Spleen (tissue), 11 donors: Measurements from ENCODE around the gene ZNF283. TPM values are rescaled to one million over a fixed set of nuclear protein-coding genes. Genes with fewer than 3 reads are reported as not detected.
A peak's percentile ranks its signal among the peaks of the same experiment; 100 is the strongest.
"Not testable (repeated sequence)": the region's sequence is repeated elsewhere in the genome, so short reads cannot be mapped to it uniquely, and the experiment has no call there.

Experiments
- DNase-seq: peaks from one replicate; pipeline ENCODE4 v3.0.0-alpha.2; 2020
- H3K27ac ChIP-seq, 8 donors: fragments of 200-600 bp; sonication (generic) in 7 of 8; 1 replicate in 4 of 8; 2 replicates in 4 of 8; pipeline versions ENCODE4 v1.5.0 to v1.8.0; 2016 to 2021; ENCODE audit warnings: inconsistent platforms in 4 of 8, mild to moderate bottlenecking in 4 of 8, moderate library complexity in 1 of 8
- H3K27me3 ChIP-seq, 7 donors: fragments of 200-600 bp; sonication (generic) in 6 of 7; replicated peaks in 1 of 7; 1 replicate in 4 of 7; 2 replicates in 3 of 7; pipeline versions ENCODE4 v1.5.0 to v1.8.0; 2016 to 2021; ENCODE audit warnings: inconsistent platforms in 3 of 7, mild to moderate bottlenecking in 1 of 7
- H3K36me3 ChIP-seq, 6 donors: fragments of 200-600 bp; sonication (generic) in 5 of 6; 1 replicate in 4 of 6; 2 replicates in 2 of 6; pipeline versions ENCODE4 v1.5.0 to v1.8.0; 2016 to 2021; ENCODE audit warnings: inconsistent platforms in 2 of 6
- H3K4me1 ChIP-seq, 6 donors: fragments of 200-600 bp; sonication (generic) in 5 of 6; 1 replicate in 3 of 6; 2 replicates in 3 of 6; pipeline versions ENCODE4 v1.5.0 to v1.8.0; 2016 to 2021; ENCODE audit warnings: inconsistent platforms in 3 of 6
- H3K4me3 ChIP-seq, 8 donors: fragments of 200-600 bp; sonication (generic) in 7 of 8; 1 replicate in 4 of 8; 2 replicates in 4 of 8; pipeline versions ENCODE4 v1.5.0 to v1.8.0; 2016 to 2021; ENCODE audit warnings: inconsistent platforms in 4 of 8, mild to moderate bottlenecking in 4 of 8, moderate library complexity in 2 of 8
- H3K9me3 ChIP-seq, 8 donors: fragments of 200-600 bp; sonication (generic) in 7 of 8; 1 replicate in 4 of 8; 2 replicates in 4 of 8; pipeline versions ENCODE4 v1.5.0 to v1.8.0; 2016 to 2021; ENCODE audit warnings: inconsistent platforms in 4 of 8
- POLR2A ChIP-seq, 3 donors: fragments of 450-650 bp; IDR thresholded peaks; one replicate each; pipeline ENCODE4 v1.5.1; 2017; ENCODE audit warnings: antibody characterized with exemption in 3 of 3, mild to moderate bottlenecking in 1 of 3
- POLR2AphosphoS5 ChIP-seq, 3 donors: sonication (generic); formaldehyde crosslinking; IDR thresholded peaks; one replicate each; pipeline ENCODE4 v1.5.1; 2017; ENCODE audit warnings: antibody characterized with exemption in 3 of 3
- WGBS, 5 donors: extraction: QIAGEN DNeasy Blood & Tissue Kit in 3 of 5; methylation state at CpG; one replicate each; pipeline versions ENCODE4 v1.1.5 to v1.1.7; 2013 to 2018; 5-methylcytosine and 5-hydroxymethylcytosine counted together
- intact Hi-C: fragments of 100-400 bp; cut with DNase I; formaldehyde crosslinking; loops from one replicate; pipeline ENCODE4 v1.15.0; 2023; ENCODE audit warnings: low total_unique reads
- polyA plus RNA-seq, 3 donors: library from polyadenylated mRNA; stranded (reverse); fragments of 200-250 nt; gene quantifications; one replicate each; pipeline ENCODE4 v1.2.1, GENCODE V29; 2013
- total RNA-seq, 7 donors: library from RNA; depleted of rRNA in 3 of 7; stranded (reverse); fragments of >200 nt in 3 of 7; fragmentation: NEBNext Ultra II Directional in 4 of 7; extraction: Animal tissue kit (Norgen Biotek cat#: 25700) in 4 of 7; gene quantifications; one replicate each; pipeline versions ENCODE4 v1.1.0 to v1.2.1, GENCODE V29; 2016 to 2021
- TF ChIP-seq, protein P1 (sequence below), 11 experiments: fragments of 200-600 bp in 7 of 11; fragments of 450-650 bp in 4 of 11; sonication (generic) in 4 of 11; IDR thresholded peaks in 8 of 11; conservative IDR thresholded peaks in 3 of 11; 1 replicate in 7 of 11; 2 replicates in 4 of 11; pipeline versions ENCODE4 v1.4.0 to v1.8.0; 2016 to 2021; ENCODE audit warnings: antibody characterized with exemption in 11 of 11, inconsistent platforms in 4 of 11, mild to moderate bottlenecking in 1 of 11
- donor health status: healthy with polysubstance abuse.
- donor health status: DM: no; HTN: no; CAD: no; lungs with moderate emphysema.
- donor health status: DM: no; HTN: no; CAD: no.
- donor health status: Bipolar disorder and iron deficiency.
- donor health status: healthy.
- donor health status: DM: no; HTN: no; CAD: no.
- donor health status: DM: yes; HTN: yes; CAD: no.

The ZNF283 gene
- total and polyA plus RNA-seq, 10 donors, result 1.1 to 15.6 (median 10.6) TPM

DNA sequence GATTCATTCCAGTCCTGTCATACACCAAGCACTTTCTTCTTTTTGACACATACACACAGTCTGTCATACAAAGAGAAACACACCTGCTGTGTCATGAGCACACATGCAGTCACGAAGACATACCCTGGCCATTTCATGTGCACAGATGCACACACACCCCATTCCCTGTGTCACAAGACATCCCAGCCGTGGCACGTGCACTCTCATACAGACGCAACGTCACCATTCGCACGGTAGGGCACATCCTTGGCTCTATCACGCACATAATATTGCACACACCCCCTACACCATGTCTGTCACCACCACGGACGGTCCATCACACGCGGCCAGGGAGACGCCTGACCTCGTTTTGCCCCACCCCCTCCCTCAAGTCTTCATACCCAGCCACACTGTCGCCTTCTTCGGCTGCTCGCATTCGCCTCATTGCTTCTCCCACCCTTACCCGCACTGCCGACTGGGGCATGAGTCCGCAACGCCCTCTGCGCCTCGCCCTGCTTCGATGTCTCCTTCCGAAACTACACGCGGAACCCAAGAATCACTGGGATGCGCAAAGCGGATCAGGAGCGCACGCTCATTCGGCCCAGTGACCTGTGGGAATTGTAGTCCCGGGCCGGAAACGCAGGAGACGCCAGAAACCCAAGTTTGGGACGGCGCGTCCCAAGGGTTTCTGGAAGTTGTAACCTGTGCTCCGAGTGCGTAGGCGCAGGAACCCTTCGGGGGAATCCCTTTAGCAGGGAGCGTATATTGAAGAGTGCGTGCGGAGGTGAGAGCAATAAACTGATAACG, 6.8 kb upstream of the ZNF283 start:
- 16 to 28% (median 19%) methylated on average over 47 to 48 of the region's 48 CpGs for WGBS, 5 donors
- Histone ChIP-seq H3K4me1 (peaks cover 0 to 13% (median 0%) of the 10 kb centered on the region in 6 donors), H3K4me3 (peak overlapping the region; percentile 14 to 64 (median 40)), H3K27me3 (peaks cover 0 to 28% (median 6%) of the 10 kb centered on the region in 7 donors), H3K36me3 (no peaks in the 10 kb centered on the region), H3K9me3 (peaks cover 0 to 7% (median 0%) of the 10 kb centered on the region in 8 donors), H3K27ac (no peak overlapping the region)
- intact Hi-C loops, result no loop called here
- TF ChIP-seq, protein P1, sequence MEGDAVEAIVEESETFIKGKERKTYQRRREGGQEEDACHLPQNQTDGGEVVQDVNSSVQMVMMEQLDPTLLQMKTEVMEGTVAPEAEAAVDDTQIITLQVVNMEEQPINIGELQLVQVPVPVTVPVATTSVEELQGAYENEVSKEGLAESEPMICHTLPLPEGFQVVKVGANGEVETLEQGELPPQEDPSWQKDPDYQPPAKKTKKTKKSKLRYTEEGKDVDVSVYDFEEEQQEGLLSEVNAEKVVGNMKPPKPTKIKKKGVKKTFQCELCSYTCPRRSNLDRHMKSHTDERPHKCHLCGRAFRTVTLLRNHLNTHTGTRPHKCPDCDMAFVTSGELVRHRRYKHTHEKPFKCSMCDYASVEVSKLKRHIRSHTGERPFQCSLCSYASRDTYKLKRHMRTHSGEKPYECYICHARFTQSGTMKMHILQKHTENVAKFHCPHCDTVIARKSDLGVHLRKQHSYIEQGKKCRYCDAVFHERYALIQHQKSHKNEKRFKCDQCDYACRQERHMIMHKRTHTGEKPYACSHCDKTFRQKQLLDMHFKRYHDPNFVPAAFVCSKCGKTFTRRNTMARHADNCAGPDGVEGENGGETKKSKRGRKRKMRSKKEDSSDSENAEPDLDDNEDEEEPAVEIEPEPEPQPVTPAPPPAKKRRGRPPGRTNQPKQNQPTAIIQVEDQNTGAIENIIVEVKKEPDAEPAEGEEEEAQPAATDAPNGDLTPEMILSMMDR (IDR thresholded peaks at IDR 0.05 in 8 of 11, conservative IDR thresholded peaks at IDR 0.05 in 3 of 11), result no peak
- peak in 2 of 3 donors; percentile 44 to 66 for TF ChIP-seq POLR2AphosphoS5 (IDR thresholded peaks at IDR 0.05)
- DNase-seq, result no peak

DNA sequence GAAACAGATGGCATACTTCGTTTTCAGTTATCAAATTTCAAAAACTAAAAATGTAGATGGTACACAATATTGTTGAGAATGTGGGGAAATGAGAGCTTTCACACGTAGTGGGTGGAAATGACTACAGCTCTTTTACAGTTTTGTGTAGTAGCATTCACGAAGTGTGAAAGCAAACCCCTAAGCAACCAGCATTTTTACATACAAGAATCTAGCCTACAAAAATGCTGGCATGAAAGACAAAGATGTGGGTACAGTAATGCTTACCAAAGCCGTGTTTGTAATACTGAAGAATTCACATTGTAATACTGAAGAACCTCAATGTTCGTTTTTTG, 6.3 kb upstream of the ZNF283 start:
- no peak for TF ChIP-seq POLR2A (IDR thresholded peaks at IDR 0.05)
- TF ChIP-seq, protein P1 (IDR thresholded peaks at IDR 0.05 in 8 of 11, conservative IDR thresholded peaks at IDR 0.05 in 3 of 11), result no peak
- TF ChIP-seq POLR2AphosphoS5 (IDR thresholded peaks at IDR 0.05), result no peak
- peaks cover 0 to 28% (median 6%) of the 10 kb centered on the region in 7 donors for H3K27me3 ChIP-seq
- peak overlapping the region in 7 of 8 donors; percentile 35 to 64 (median 43) for H3K4me3 ChIP-seq
- no peaks in the 10 kb centered on the region for H3K36me3 ChIP-seq
- WGBS, 5 donors, result 28 to 33% (median 31%) methylated on average over 5 of the region's 5 CpGs
- no peak for DNase-seq
- intact Hi-C loops, result no loop called here
- peaks cover 0 to 13% (median 0%) of the 10 kb centered on the region in 6 donors for H3K4me1 ChIP-seq
- no peak overlapping the region for H3K27ac ChIP-seq
- peaks cover 0 to 7% (median 0%) of the 10 kb centered on the region in 8 donors for H3K9me3 ChIP-seq

DNA sequence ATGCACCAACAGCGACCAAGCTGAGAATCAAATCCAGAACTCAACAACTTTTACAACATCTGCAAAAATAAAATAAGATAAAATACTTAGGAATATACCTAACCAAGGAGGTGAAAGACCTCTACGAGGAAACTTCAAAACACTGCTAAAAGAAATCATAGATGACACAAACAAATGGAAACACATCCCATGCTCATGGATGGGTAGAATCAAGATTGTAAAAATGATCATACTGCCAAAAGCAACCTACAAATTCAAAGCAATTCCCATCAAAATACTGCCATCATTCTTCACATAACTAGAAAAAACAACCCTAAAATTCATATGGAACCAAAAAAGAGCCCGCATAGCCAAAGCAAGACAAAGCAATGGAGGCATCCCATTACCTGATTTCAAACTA, 3.3 kb upstream of the ZNF283 start:
- DNase-seq, H3K27ac ChIP-seq, H3K9me3 ChIP-seq, intact Hi-C loops, H3K4me3 ChIP-seq, H3K36me3 ChIP-seq: not testable (repeated sequence)
- Histone ChIP-seq H3K4me1 (peaks cover 3 to 33% (median 9%) of the 10 kb centered on the region in 6 donors), H3K27me3 (peaks cover 0 to 28% (median 6%) of the 10 kb centered on the region in 7 donors)
- 79 to 90% (median 85%) methylated on average over 3 of the region's 3 CpGs for WGBS, 5 donors

DNA sequence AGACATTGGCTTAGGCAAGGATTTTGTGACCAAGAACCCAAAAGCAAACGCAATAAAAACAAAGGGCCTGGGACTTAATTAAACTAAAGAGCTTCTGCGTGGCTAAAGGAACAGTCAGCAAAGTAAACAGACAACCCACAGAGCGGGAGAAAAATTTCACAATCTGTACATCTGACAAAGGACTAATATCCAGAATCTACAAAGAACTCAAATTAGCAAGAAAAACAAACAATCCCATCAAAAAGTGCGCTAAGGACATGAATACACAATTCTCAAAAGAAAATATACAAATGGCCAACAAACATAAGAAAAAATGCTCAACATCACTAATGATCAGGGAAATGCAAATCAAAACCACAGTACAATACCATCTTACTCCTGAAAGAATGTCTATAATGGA, 2.5 kb upstream of the ZNF283 start:
- H3K27me3 ChIP-seq, result peaks cover 0 to 28% (median 6%) of the 10 kb centered on the region in 7 donors

DNA sequence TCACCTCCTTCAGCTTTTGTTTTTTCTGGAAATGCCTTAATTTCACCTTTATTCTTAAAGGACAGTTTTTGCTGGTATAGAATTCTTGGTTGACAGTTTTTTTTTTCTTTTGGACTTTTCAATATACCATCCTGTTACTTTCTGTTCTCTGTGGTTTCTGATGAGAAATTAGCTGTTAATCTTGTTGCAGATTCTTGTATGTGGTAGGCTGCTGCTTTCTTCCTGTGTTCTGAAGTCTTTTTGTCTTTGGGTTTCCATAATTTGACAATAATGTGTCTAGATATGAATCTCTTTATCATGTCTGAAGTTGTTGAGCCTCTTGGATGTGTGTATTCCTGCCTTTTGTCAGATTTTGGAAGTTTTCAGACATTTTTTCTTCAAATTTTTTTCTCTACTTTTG, 12.0 kb downstream of the ZNF283 start:
- Histone ChIP-seq H3K27ac (no peak overlapping the region), H3K27me3 (no peaks in the 10 kb centered on the region), H3K4me3 (no peak overlapping the region), H3K4me1 (no peaks in the 10 kb centered on the region), H3K36me3 (peaks cover 66 to 100% (median 99%) of the 10 kb centered on the region in 6 donors), H3K9me3 (peaks cover 39 to 100% (median 100%) of the 10 kb centered on the region in 8 donors)
- no peak for DNase-seq
- no peak for TF ChIP-seq POLR2A (IDR thresholded peaks at IDR 0.05)
- no peak for TF ChIP-seq POLR2AphosphoS5 (IDR thresholded peaks at IDR 0.05)
- TF ChIP-seq, protein P1 (IDR thresholded peaks at IDR 0.05 in 8 of 11, conservative IDR thresholded peaks at IDR 0.05 in 3 of 11), result no peak
- intact Hi-C loops, result no loop called here

More for the DNA sequence above, 2.5 kb upstream of the ZNF283 start:
- Histone ChIP-seq H3K36me3 (peaks cover 0 to 15% (median 9%) of the 10 kb centered on the region in 6 donors), H3K4me1 (peaks cover 3 to 33% (median 9%) of the 10 kb centered on the region in 6 donors)
- H3K4me3 ChIP-seq, H3K9me3 ChIP-seq, intact Hi-C loops, DNase-seq, H3K27ac ChIP-seq: not testable (repeated sequence)
- 65 to 74% (median 71%) methylated on average over 4 of the region's 4 CpGs for WGBS, 5 donors
